ENCODE results near the gene ABHD3. TPM values are rescaled to one million over a fixed set of nuclear protein-coding genes. Genes with fewer than 3 reads are reported as not detected.

ABHD3 gene
- total RNA-seq (2014; rRNA removed; shearing (Covaris generic)) (126 and 154 TPM in 2 replicates), total RNA-seq (2022) (169 and 185 TPM in 2 replicates), Bru-seq, nascent RNA (percentile 96 among the genes with signal in this experiment), BruChase-seq, experiment 1, labeled RNA remaining after a 6-hour chase (percentile 98 among the genes with signal in this experiment), BruChase-seq, experiment 2, labeled RNA remaining after a 2-hour chase (percentile 98 among the genes with signal in this experiment)
- long read RNA-seq, transcript ABHD3-202 (5 exons, 877 nt) = minor isoform, 9 of 374 reads
- long read RNA-seq, transcript ABHD3-209 (7 exons, 1,836 nt) = minor isoform, 13 of 374 reads
- long read RNA-seq, transcript ABHD3-207 (3 exons, 1,664 nt) = minor isoform, 7 of 374 reads
- long read RNA-seq, transcript ABHD3-201 (9 exons, 2,064 nt) = major isoform, 148 of 374 reads
- long read RNA-seq, partial matches to known transcripts = 35 of 374 reads
- long read RNA-seq, other reads (novel, unspliced or antisense) = 159 of 374 reads

DNA sequence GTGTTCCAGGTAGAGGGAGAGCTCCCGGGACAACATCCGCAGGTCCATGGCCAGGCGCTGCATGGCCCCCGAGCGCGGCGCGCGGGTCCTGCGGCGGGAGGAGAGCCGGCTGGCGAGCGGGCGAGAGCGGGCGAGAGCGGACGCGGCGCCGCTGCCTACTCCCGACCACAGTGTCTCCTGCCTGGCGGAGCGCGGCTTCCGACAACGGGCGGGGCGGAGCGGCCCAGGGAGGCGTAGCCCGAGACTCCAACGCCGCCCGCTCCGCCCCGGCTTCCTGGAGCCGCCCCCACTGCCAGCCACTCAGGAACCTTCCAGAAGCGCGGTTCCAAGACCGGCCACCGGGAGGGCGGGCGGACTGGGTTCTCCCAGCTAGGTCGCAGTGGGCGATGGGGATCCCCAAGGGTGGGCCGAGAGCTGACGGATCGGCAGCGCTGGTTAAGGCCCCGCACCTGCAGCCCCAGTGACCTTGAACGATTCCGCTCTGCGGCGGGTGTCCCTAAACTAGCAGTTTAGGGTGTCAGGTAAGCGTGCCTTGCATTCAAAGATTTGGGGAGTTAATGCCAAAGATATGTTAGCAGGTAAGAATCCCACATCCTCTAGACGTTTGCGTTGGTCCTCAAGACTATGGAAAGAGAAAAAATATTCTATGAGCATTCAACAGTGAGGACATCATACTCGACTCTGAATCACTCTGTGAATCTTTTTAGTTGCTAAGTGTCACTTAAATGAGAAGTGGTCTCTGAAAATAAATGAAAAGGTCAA is at the start of gene ABHD3:
Gene ABHD3, minus strand, starts transcription at position 172 of the 762 bp plus-strand sequence. Its CDS starts 109 bp downstream, at position 63.
- peak within 1 kb of the TSS; percentile 90 for H2AFZ ChIP-seq (ENCODE audit: low read length)
- intact Hi-C loops (cut with micrococcal nuclease; ENCODE audit: unreplicated experiment) = loop anchor here (1.0 to 5.0 kb wide), 3 partner anchors 36 to 102 kb away; partner anchors contain the start of genes ESCO1, MIB1 and SNRPD1
- H3K4me2 ChIP-seq (ENCODE audit: low read length) = peak within 1 kb of the TSS; percentile 94
- 0 out of 2 replicates have a peak, but pooled peaks cover 6% of the 10 kb centered on the region for H4K20me1 ChIP-seq (ENCODE audit: insufficient read depth, low read length)
- H3K79me2 ChIP-seq (ENCODE audit: insufficient read depth, low read depth, low read length) = peaks cover 47% of the 10 kb centered on the region
- no peaks in the 10 kb centered on the region for H3K9me2 ChIP-seq (ENCODE audit: insufficient read depth, low read length)
- no peaks in the 10 kb centered on the region for H3K9me3 ChIP-seq (ENCODE audit: low read length)
- ChIA-PET POLR2A (interaction anchor here (1.1 to 5.2 kb wide), 5 partner anchors 19 to 104 kb away, joined by 4 to 50 read pairs (median 5); partner anchors contain the start of genes ESCO1 and MIB1), CTCF (ENCODE audit: unreplicated experiment) (interaction anchor here (0.6 to 1.1 kb wide), 3 partner anchors 11 to 137 kb away, joined by 3 to 7 read pairs (median 3); no protein-coding TSS in a partner anchor)
- peak; percentile 96 for DNase-seq (ENCODE audit: low spot score)
- TF ChIP-seq CTCF (conservative IDR thresholded peaks at IDR 0.05; ENCODE audit: low read length) (peak; percentile 11; the same call in 1 of the 2 replicates), EZH2phosphoT487 (IDR thresholded peaks at IDR 0.05; ENCODE audit: borderline replicate concordance, low read depth, low read length) (no peak)
- peak within 1 kb of the TSS; percentile 95 for H3K27ac ChIP-seq (ENCODE audit: low read depth, low read length, poor library complexity, severe bottlenecking)
- H3K36me3 ChIP-seq (ENCODE audit: insufficient read depth, low read length) = peaks cover 53% of the 10 kb centered on the region
- peak within 1 kb of the TSS; percentile 92 for H3K4me3 ChIP-seq (ENCODE audit: low read depth, low read length, poor library complexity, severe bottlenecking)
- H3K4me1 ChIP-seq (ENCODE audit: insufficient read depth, low read length, poor library complexity, severe bottlenecking) = peaks cover 44% of the 10 kb centered on the region
- TSS peak; percentile 83 for BruUV-seq (replicated peaks)

DNA sequence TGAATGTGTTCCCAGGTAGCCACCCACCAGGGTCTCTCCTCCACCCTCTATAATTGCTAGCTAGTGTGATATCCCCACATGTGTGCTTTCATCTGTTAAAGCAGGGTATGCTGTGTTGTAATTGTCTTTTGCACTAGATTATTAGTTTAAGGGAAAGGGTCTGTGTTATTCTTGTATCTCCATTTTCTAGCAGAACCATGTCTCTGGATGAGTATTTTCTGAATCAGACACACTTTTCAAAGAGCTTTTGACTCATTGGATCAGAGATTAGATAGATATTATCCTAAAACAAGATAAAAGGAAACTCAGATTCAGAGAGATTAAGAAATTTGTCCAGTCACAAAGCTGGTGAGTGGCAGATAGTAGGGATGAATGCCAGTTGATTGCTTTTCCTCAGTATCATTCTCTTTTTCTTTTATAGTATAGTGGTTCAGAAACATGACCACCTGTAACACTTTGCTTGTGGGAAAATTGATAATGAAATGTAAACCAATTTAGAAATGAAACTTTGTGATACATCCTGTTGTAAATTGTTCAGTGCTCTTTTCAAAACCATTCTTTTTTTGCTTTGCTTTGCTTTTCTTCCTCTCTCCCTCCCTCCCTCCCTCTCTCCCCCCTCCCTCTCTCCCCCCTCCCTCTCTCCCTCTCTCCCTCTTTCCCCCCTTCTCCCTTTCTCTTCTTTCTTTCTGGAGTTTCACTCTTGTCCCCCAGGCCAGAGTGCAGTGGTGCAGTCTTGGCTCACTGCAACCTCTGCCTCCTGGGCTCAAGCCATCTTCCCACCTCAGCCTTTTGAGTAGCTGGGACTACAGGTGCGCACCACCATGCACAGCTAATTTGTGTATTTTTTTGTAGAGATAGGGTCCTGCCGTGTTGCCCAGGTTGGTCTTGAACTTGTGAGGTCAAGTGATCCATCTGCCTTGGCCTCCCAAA is 43.5 kb upstream of the ABHD3 start:
- DNase-seq (ENCODE audit: low spot score) = no peak
- peak overlapping the region; percentile 61 for H3K27ac ChIP-seq (ENCODE audit: low read depth, low read length, poor library complexity, severe bottlenecking)
- CTCF ChIA-PET (ENCODE audit: unreplicated experiment) = interaction anchor here (0.9 kb wide), 1 partner anchor 63 kb away, joined by 3 read pairs; no protein-coding TSS in a partner anchor
- H3K4me1 ChIP-seq (ENCODE audit: insufficient read depth, low read length, poor library complexity, severe bottlenecking) = peaks cover 55% of the 10 kb centered on the region
- no peak for TF ChIP-seq EZH2phosphoT487 (IDR thresholded peaks at IDR 0.05; ENCODE audit: borderline replicate concordance, low read depth, low read length)
- no peak for TF ChIP-seq CTCF (conservative IDR thresholded peaks at IDR 0.05; ENCODE audit: low read length)
- peaks cover 8% of the 10 kb centered on the region; the same call in 1 of the 2 replicates for H4K20me1 ChIP-seq (ENCODE audit: insufficient read depth, low read length)
- peak overlapping the region; percentile 44 for H3K4me3 ChIP-seq (ENCODE audit: low read depth, low read length, poor library complexity, severe bottlenecking)
- H3K9me2 ChIP-seq (ENCODE audit: insufficient read depth, low read length) = no peaks in the 10 kb centered on the region
- H3K9me3 ChIP-seq (ENCODE audit: low read length) = no peaks in the 10 kb centered on the region
- peak overlapping the region; percentile 64 for H3K4me2 ChIP-seq (ENCODE audit: low read length)
- intact Hi-C loops (cut with micrococcal nuclease; ENCODE audit: unreplicated experiment) = no loop called here
- H3K36me3 ChIP-seq (ENCODE audit: insufficient read depth, low read length) = peaks cover 6% of the 10 kb centered on the region
- peaks cover 100% of the 10 kb centered on the region for H3K79me2 ChIP-seq (ENCODE audit: insufficient read depth, low read depth, low read length)
- no peak overlapping the region for H2AFZ ChIP-seq (ENCODE audit: low read length)
- POLR2A ChIA-PET = interaction anchor here (0.5 to 1.8 kb wide), 6 partner anchors 8 to 119 kb away, joined by 3 to 9 read pairs (median 3); partner anchors contain the start of gene MIB1
- BruUV-seq (replicated peaks) = no TSS peak
